NT2/D1 (cell line): Measurements from ENCODE around the gene C12orf54.
"Not testable (repeated sequence)": the region's sequence is repeated elsewhere in the genome, so short reads cannot be mapped to it uniquely, and the experiment has no call there.

ENCODE experiments used
- DNase-seq: peaks from one replicate; pipeline ENCODE4 v3.0.0-alpha.2; 2011; ENCODE audit warnings: low read depth, low spot score
- H3K27me3 ChIP-seq: 2 replicates; pipeline ENCODE4 v1.6.0; 2011; ENCODE audit warnings: mild to moderate bottlenecking; ENCODE audit not compliant: insufficient read length, insufficient read depth
- H3K36me3 ChIP-seq: 2 replicates; pipeline ENCODE4 v1.6.1; 2011; ENCODE audit warnings: mild to moderate bottlenecking, low read length, mixed read lengths; ENCODE audit not compliant: insufficient read depth, insufficient read length
- H3K4me1 ChIP-seq: 2 replicates; pipeline ENCODE4 v1.5.1; 2011; ENCODE audit not compliant: insufficient read depth, insufficient read length
- H3K4me3 ChIP-seq: 2 replicates; pipeline ENCODE4 v1.5.1; 2011; ENCODE audit warnings: low read depth; ENCODE audit not compliant: insufficient read length
- H3K9ac ChIP-seq: 2 replicates; pipeline ENCODE4 v1.6.0; 2011; ENCODE audit warnings: low read depth; ENCODE audit not compliant: insufficient read length
- H3K9me3 ChIP-seq: 2 replicates; pipeline ENCODE4 v1.5.1; 2011; ENCODE audit warnings: mild to moderate bottlenecking, low read length; ENCODE audit not compliant: insufficient read depth
- SUZ12 ChIP-seq: IDR thresholded peaks from 2 replicates; pipeline ENCODE4 v1.6.1; 2011; ENCODE audit not compliant: insufficient read length, insufficient read depth; ENCODE audit errors: extremely low read depth
- YY1 ChIP-seq: IDR thresholded peaks from 2 replicates; pipeline ENCODE4 v1.6.1; 2011; ENCODE audit not compliant: insufficient read length, insufficient read depth
- ZNF274 ChIP-seq: IDR thresholded peaks from 2 replicates; pipeline ENCODE4 v1.6.1; 2011; ENCODE audit warnings: mild to moderate bottlenecking, low read depth, low read length

Gene C12orf54

GRCh38 chr12:48482198-48482597 is at the start of gene C12orf54:
C12orf54 (plus strand) TSS chr12:48482498; CDS start chr12:48483297, 799 bp downstream.
- no peaks in the 10 kb centered on the region for H3K36me3 ChIP-seq

GRCh38 chr12:48434016-48434415 is 48.3 kb upstream of the C12orf54 start:
- not testable (repeated sequence) for H3K4me3 ChIP-seq, H3K9ac ChIP-seq, H3K36me3 ChIP-seq, H3K27me3 ChIP-seq, H3K9me3 ChIP-seq, H3K4me1 ChIP-seq, DNase-seq

More at GRCh38 chr12:48482198-48482597, at the start of gene C12orf54:
- Histone ChIP-seq H3K9ac (no peak within 1 kb of the TSS), H3K9me3 (no peaks in the 10 kb centered on the region; the same call in 1 of the 2 replicates), H3K27me3 (no peaks in the 10 kb centered on the region), H3K4me1 (no peaks in the 10 kb centered on the region), H3K4me3 (no peak within 1 kb of the TSS)
- TF ChIP-seq YY1 (no peak), ZNF274 (no peak), SUZ12 (no peak)
- no peak for DNase-seq

GRCh38 chr12:48441069-48441468 is 41.2 kb upstream of the C12orf54 start:
- Histone ChIP-seq H3K36me3 (no peaks in the 10 kb centered on the region), H3K27me3 (no peaks in the 10 kb centered on the region), H3K4me1 (peaks cover 6% of the 10 kb centered on the region), H3K4me3 (no peak overlapping the region), H3K9ac (no peak overlapping the region), H3K9me3 (no peaks in the 10 kb centered on the region)
- DNase-seq = peak; percentile 36
- TF ChIP-seq SUZ12 (no peak), ZNF274 (no peak)

GRCh38 chr12:48442179-48442847 is 40.0 kb upstream of the C12orf54 start:
- Histone ChIP-seq H3K4me3 (no peak overlapping the region), H3K4me1 (peaks cover 6% of the 10 kb centered on the region), H3K27me3 (no peaks in the 10 kb centered on the region), H3K9me3 (no peaks in the 10 kb centered on the region), H3K9ac (peak overlapping the region; percentile 37), H3K36me3 (no peaks in the 10 kb centered on the region)
- no peak for TF ChIP-seq ZNF274
- TF ChIP-seq SUZ12 = no peak
- TF ChIP-seq YY1 = no peak
- DNase-seq = no peak

- H3K9me3 ChIP-seq = peaks cover 17% of the 10 kb centered on the region
- H3K9ac ChIP-seq = no peak overlapping the region
- no peak for DNase-seq
- no peaks in the 10 kb centered on the region for H3K27me3 ChIP-seq
- no peak overlapping the region for H3K4me3 ChIP-seq
- H3K36me3 ChIP-seq = no peaks in the 10 kb centered on the region
- peaks cover 6% of the 10 kb centered on the region for H3K4me1 ChIP-seq
- TF ChIP-seq YY1 = no peak
- no peak for TF ChIP-seq ZNF274
- no peak for TF ChIP-seq SUZ12
Measured at GRCh38 chr12:48445538-48445937, 36.8 kb upstream of the C12orf54 start.

GRCh38 chr12:48446161-48446776 is 36.0 kb upstream of the C12orf54 start:
- peaks cover 17% of the 10 kb centered on the region for H3K9me3 ChIP-seq
- H3K9ac ChIP-seq = no peak overlapping the region
- no peak for DNase-seq
- no peak overlapping the region for H3K4me3 ChIP-seq
- H3K4me1 ChIP-seq = peaks cover 6% of the 10 kb centered on the region
- H3K36me3 ChIP-seq = no peaks in the 10 kb centered on the region
- no peaks in the 10 kb centered on the region for H3K27me3 ChIP-seq
- TF ChIP-seq YY1 (no peak), ZNF274 (no peak), SUZ12 (no peak)

- H3K4me1 ChIP-seq = peaks cover under 1% of the 10 kb centered on the region
- H3K9ac ChIP-seq = no peak overlapping the region
- H3K27me3 ChIP-seq = no peaks in the 10 kb centered on the region
- peaks cover 17% of the 10 kb centered on the region for H3K9me3 ChIP-seq
- H3K4me3 ChIP-seq = no peak overlapping the region
- no peak for DNase-seq
- H3K36me3 ChIP-seq = no peaks in the 10 kb centered on the region
- TF ChIP-seq YY1 = no peak
- no peak for TF ChIP-seq SUZ12
- TF ChIP-seq ZNF274 = no peak
Measured at GRCh38 chr12:48447755-48448154, 34.5 kb upstream of the C12orf54 start.
